K562 (cell line): Measurements from ENCODE around the gene DNAJB11. TPM values are rescaled to one million over a fixed set of nuclear protein-coding genes. Genes with fewer than 3 reads are reported as not detected.

Experiments
- KLF16 ChIP-seq: IDR thresholded peaks from 2 replicates; pipeline ENCODE4 v1.6.1; 2016; ENCODE audit warnings: antibody characterized with exemption
- MAFG ChIP-seq: fragments of 450-650 bp; conservative IDR thresholded peaks from 2 replicates; pipeline ENCODE4 v1.6.1; 2016; ENCODE audit warnings: missing genetic modification characterization, missing compliant biosample characterization
- NCOR1 ChIP-seq: fragments of 450-650 bp; IDR thresholded peaks from 2 replicates; pipeline ENCODE4 v1.6.1; 2016; ENCODE audit warnings: mild to moderate bottlenecking, moderate library complexity
- POLR2AphosphoS5 ChIP-seq: IDR thresholded peaks from 2 replicates; pipeline ENCODE4 v1.6.1; 2011; ENCODE audit warnings: mild to moderate bottlenecking, low read depth, low read length, moderate library complexity; ENCODE audit not compliant: control insufficient read depth, insufficient read depth
- RNF2 ChIP-seq: sonication (generic); IDR thresholded peaks from 2 replicates; pipeline ENCODE4 v1.6.1; 2016
- SIN3B ChIP-seq: fragments of 450-650 bp; IDR thresholded peaks from 2 replicates; pipeline ENCODE4 v1.6.1; 2017; ENCODE audit warnings: low read depth, mild to moderate bottlenecking, moderate library complexity
- TCF7 ChIP-seq: sonication (generic); IDR thresholded peaks from 2 replicates; pipeline ENCODE4 v1.6.1; 2016; ENCODE audit warnings: antibody characterized with exemption, borderline replicate concordance
- ZNF140 ChIP-seq: fragments of 250-450 bp; sonication (Bioruptor Pico); IDR thresholded peaks from 2 replicates; pipeline ENCODE4 v1.8.0; 2021; ENCODE audit warnings: moderate library complexity, mild to moderate bottlenecking, inconsistent platforms
- ZNF143 ChIP-seq: sonication (generic); formaldehyde crosslinking; IDR thresholded peaks from 2 replicates; pipeline ENCODE4 v1.9.0; 2022; ENCODE audit warnings: mild to moderate bottlenecking, missing genetic modification reagents
- ZNF184 ChIP-seq: sonication (generic); formaldehyde crosslinking; IDR thresholded peaks from 2 replicates; pipeline ENCODE4 v1.5.0; 2020; ENCODE audit warnings: missing genetic modification reagents
- ZNF551 ChIP-seq: fragments of 250-450 bp; sonication (Bioruptor Pico); IDR thresholded peaks from 2 replicates; pipeline ENCODE4 v1.5.0; 2021; ENCODE audit warnings: mild to moderate bottlenecking, moderate library complexity
- ZSCAN29 ChIP-seq: fragments of 450-650 bp; IDR thresholded peaks from 2 replicates; pipeline ENCODE4 v1.6.1; 2017
- polyA plus RNA-seq, 8 experiments: library from polyadenylated mRNA; depleted of rRNA in 4 of 8; stranded (reverse) in 5 of 8; unstranded in 3 of 8; fragments of >200 nt; fragmentation: Nextera tagmentation in 2 of 8; fragmentation: Illumina TruSeq in 1 of 8; extraction: Ambion mirVana in 2 of 8; extraction: Trizol in 1 of 8; gene quantifications; 2 replicates each; pipeline versions ENCODE4 v1.2.1 to v1.2.3, GENCODE V29; 2011 to 2014; ENCODE audit warnings: inconsistent platforms in 1 of 8, missing spikeins in 1 of 8
- total RNA-seq, 7 experiments: library from RNA; depleted of rRNA in 6 of 7; stranded (reverse); fragments of >200 nt in 6 of 7; fragmentation: Illumina TruSeq in 2 of 7; extraction: Trizol in 2 of 7; gene quantifications; 2 replicates each; pipeline versions ENCODE4 v1.2.1 to v1.2.3, GENCODE V29; 2011 to 2021; ENCODE audit warnings: low replicate concordance in 1 of 7
- TF ChIP-seq, protein P1 (sequence below): sonication (generic); formaldehyde crosslinking; IDR thresholded peaks from 2 replicates; pipeline ENCODE4 v1.8.0; 2022; ENCODE audit warnings: mild to moderate bottlenecking, missing genetic modification reagents
- TF ChIP-seq, protein P2 (sequence below): fragments of 450-650 bp; conservative IDR thresholded peaks from 2 replicates; pipeline ENCODE4 v1.6.1; 2016; ENCODE audit warnings: missing genetic modification characterization, low read depth, mild to moderate bottlenecking, control low read depth, missing compliant biosample characterization
- TF ChIP-seq, protein P3 (sequence below): fragments of 250-450 bp; sonication (Bioruptor Pico); IDR thresholded peaks from 2 replicates; pipeline ENCODE4 v1.5.0; 2022; ENCODE audit warnings: mild to moderate bottlenecking
- TF ChIP-seq, protein P4 (sequence below): fragments of 450-650 bp; formaldehyde crosslinking; IDR thresholded peaks from 2 replicates; pipeline ENCODE4 v1.4.0; 2022; ENCODE audit warnings: mild to moderate bottlenecking, moderate library complexity
- TF ChIP-seq, protein P5 (sequence below), 3 experiments: fragments of 200-800 bp in 1 of 3; fragments of 250-450 bp in 1 of 3; fragments of 450-650 bp in 1 of 3; sonication (Bioruptor Pico) in 1 of 3; sonication (Bioruptor generic) in 1 of 3; formaldehyde crosslinking in 1 of 3; IDR thresholded peaks; 2 replicates each; pipeline versions ENCODE4 v1.6.1 to v1.8.0; 2016 to 2022; ENCODE audit warnings: mild to moderate bottlenecking in 2 of 3, missing genetic modification characterization in 2 of 3, missing compliant biosample characterization in 1 of 3, moderate library complexity in 1 of 3
- TF ChIP-seq, protein P6 (sequence below): sonication (generic); formaldehyde crosslinking; IDR thresholded peaks from 2 replicates; pipeline ENCODE4 v1.8.0; 2022; ENCODE audit warnings: mild to moderate bottlenecking, missing genetic modification reagents

The DNAJB11 gene
- total and polyA plus RNA-seq, 9 of the 15 experiments (the other 6 are each of a cell fraction or from before 2014, with no cell fraction given), result 14.8 to 74.7 (median 63.8) TPM

DNA sequence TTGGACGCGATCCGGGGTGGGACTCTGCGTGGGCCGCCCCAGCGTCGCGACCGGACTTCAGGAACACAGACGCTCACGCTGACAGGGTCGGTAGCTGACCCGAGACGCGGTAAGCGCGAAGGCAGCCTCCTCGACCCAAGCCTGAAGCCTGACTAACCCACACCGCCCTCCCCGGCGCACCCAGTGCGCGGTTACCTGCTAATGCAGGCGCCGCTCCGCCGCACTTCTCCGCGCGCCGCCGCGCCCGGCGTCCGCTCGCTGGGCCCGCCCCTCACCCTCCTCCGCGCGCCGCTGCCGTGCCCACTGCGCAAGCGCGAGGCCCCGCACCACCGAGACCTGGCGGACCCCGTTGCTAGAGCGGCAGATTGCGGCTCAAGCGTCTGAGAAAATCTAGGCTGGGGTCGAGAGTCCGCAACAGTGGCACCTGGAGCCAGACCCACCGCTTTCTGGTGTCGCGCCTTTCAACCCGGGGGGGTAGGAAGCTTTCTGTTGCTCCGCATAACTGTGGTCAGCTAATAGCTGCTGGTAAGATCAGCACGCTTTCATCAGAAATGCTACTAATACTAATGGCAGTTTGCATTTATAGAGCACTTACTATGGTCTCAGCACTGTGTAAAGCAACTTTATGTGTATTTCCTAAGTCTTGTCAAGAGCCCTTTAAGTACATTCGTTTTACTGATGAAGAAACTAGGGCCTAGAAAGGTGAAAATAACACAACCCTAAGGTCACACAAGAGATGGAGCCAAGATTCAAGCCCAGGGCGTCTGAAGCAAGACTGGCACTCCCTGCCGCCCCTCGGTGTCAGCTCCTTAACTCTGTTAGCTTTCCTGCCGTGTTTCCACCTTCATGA, 3.2 kb upstream of the DNAJB11 start, which contains the start of gene TBCCD1 (continued):
- no peak for TF ChIP-seq ZNF184
- no peak for TF ChIP-seq KLF16
- no peak for TF ChIP-seq NCOR1
- TF ChIP-seq ZNF140 (CRISPR knock-in tag), result no peak
- TF ChIP-seq, protein P1, sequence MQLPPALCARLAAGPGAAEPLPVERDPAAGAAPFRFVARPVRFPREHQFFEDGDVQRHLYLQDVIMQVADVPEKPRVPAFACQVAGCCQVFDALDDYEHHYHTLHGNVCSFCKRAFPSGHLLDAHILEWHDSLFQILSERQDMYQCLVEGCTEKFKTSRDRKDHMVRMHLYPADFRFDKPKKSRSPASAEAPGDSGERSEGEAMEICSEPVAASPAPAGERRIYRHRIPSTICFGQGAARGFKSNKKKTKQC (CRISPR knock-in tag), result no peak
- TF ChIP-seq MAFG, result no peak
- TF ChIP-seq ZSCAN29, result no peak
- TF ChIP-seq SIN3B, result peak; percentile 62
- TF ChIP-seq, protein P2, sequence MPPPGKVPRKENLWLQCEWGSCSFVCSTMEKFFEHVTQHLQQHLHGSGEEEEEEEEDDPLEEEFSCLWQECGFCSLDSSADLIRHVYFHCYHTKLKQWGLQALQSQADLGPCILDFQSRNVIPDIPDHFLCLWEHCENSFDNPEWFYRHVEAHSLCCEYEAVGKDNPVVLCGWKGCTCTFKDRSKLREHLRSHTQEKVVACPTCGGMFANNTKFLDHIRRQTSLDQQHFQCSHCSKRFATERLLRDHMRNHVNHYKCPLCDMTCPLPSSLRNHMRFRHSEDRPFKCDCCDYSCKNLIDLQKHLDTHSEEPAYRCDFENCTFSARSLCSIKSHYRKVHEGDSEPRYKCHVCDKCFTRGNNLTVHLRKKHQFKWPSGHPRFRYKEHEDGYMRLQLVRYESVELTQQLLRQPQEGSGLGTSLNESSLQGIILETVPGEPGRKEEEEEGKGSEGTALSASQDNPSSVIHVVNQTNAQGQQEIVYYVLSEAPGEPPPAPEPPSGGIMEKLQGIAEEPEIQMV (tag), result no peak
- TF ChIP-seq POLR2AphosphoS5, result peak; percentile 77
- TF ChIP-seq ZNF551 (CRISPR knock-in tag), result no peak
- TF ChIP-seq, protein P3, sequence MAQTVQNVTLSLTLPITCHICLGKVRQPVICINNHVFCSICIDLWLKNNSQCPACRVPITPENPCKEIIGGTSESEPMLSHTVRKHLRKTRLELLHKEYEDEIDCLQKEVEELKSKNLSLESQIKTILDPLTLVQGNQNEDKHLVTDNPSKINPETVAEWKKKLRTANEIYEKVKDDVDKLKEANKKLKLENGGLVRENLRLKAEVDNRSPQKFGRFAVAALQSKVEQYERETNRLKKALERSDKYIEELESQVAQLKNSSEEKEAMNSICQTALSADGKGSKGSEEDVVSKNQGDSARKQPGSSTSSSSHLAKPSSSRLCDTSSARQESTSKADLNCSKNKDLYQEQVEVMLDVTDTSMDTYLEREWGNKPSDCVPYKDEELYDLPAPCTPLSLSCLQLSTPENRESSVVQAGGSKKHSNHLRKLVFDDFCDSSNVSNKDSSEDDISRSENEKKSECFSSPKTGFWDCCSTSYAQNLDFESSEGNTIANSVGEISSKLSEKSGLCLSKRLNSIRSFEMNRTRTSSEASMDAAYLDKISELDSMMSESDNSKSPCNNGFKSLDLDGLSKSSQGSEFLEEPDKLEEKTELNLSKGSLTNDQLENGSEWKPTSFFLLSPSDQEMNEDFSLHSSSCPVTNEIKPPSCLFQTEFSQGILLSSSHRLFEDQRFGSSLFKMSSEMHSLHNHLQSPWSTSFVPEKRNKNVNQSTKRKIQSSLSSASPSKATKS, result no peak
- TF ChIP-seq ZNF143 (CRISPR knock-in tag), result no peak
- TF ChIP-seq RNF2, result no peak
- TF ChIP-seq, protein P4, sequence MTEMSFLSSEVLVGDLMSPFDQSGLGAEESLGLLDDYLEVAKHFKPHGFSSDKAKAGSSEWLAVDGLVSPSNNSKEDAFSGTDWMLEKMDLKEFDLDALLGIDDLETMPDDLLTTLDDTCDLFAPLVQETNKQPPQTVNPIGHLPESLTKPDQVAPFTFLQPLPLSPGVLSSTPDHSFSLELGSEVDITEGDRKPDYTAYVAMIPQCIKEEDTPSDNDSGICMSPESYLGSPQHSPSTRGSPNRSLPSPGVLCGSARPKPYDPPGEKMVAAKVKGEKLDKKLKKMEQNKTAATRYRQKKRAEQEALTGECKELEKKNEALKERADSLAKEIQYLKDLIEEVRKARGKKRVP (CRISPR knock-in tag), result no peak
- TF ChIP-seq, protein P5, sequence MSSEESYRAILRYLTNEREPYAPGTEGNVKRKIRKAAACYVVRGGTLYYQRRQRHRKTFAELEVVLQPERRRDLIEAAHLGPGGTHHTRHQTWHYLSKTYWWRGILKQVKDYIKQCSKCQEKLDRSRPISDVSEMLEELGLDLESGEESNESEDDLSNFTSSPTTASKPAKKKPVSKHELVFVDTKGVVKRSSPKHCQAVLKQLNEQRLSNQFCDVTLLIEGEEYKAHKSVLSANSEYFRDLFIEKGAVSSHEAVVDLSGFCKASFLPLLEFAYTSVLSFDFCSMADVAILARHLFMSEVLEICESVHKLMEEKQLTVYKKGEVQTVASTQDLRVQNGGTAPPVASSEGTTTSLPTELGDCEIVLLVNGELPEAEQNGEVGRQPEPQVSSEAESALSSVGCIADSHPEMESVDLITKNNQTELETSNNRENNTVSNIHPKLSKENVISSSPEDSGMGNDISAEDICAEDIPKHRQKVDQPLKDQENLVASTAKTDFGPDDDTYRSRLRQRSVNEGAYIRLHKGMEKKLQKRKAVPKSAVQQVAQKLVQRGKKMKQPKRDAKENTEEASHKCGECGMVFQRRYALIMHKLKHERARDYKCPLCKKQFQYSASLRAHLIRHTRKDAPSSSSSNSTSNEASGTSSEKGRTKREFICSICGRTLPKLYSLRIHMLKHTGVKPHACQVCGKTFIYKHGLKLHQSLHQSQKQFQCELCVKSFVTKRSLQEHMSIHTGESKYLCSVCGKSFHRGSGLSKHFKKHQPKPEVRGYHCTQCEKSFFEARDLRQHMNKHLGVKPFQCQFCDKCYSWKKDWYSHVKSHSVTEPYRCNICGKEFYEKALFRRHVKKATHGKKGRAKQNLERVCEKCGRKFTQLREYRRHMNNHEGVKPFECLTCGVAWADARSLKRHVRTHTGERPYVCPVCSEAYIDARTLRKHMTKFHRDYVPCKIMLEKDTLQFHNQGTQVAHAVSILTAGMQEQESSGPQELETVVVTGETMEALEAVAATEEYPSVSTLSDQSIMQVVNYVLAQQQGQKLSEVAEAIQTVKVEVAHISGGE (CRISPR knock-in tag; IDR thresholded peaks at IDR 0.05), result no peak
- TF ChIP-seq TCF7, result no peak
- TF ChIP-seq, protein P6, sequence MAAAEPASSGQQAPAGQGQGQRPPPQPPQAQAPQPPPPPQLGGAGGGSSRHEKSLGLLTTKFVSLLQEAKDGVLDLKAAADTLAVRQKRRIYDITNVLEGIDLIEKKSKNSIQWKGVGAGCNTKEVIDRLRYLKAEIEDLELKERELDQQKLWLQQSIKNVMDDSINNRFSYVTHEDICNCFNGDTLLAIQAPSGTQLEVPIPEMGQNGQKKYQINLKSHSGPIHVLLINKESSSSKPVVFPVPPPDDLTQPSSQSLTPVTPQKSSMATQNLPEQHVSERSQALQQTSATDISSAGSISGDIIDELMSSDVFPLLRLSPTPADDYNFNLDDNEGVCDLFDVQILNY (CRISPR knock-in tag), result no peak; the same call in 1 of the 2 replicates
